ENCODE results near the gene CLCF1.
"Not testable (repeated sequence)": the region's sequence is repeated elsewhere in the genome, so short reads cannot be mapped to it uniquely, and the experiment has no call there.

The CLCF1 gene

GRCh38 chr11:67409261-67409666, 35.9 kb upstream of the CLCF1 start:
- peak in 1 of 4 experiments; percentile 61 for DNase-seq (ENCODE audit: low read depth in 4 of 4, low spot score in 1 of 4)

GRCh38 chr11:67408437-67409200, 35.2 kb upstream of the CLCF1 start:
- DNase-seq (ENCODE audit: low read depth in 4 of 4, low spot score in 1 of 4) = no peak

GRCh38 chr11:67407688-67408163, 34.3 kb upstream of the CLCF1 start:
- no peak for DNase-seq (ENCODE audit: low read depth in 4 of 4, low spot score in 1 of 4)

- no peak for DNase-seq (ENCODE audit: low read depth in 4 of 4, low spot score in 1 of 4)
Measured at GRCh38 chr11:67406969-67407687, 33.7 kb upstream of the CLCF1 start.

- no peak for DNase-seq (ENCODE audit: low read depth in 4 of 4, low spot score in 1 of 4)
Measured at GRCh38 chr11:67406420-67406968, 33.1 kb upstream of the CLCF1 start.

GRCh38 chr11:67405688-67406339, 32.4 kb upstream of the CLCF1 start:
- DNase-seq (ENCODE audit: low read depth in 4 of 4, low spot score in 1 of 4) = no peak

- DNase-seq (ENCODE audit: low read depth in 4 of 4, low spot score in 1 of 4) = no peak
Measured at GRCh38 chr11:67405196-67405567, 31.8 kb upstream of the CLCF1 start.

GRCh38 chr11:67404515-67405195, 31.3 kb upstream of the CLCF1 start:
- DNase-seq (ENCODE audit: low read depth in 4 of 4, low spot score in 1 of 4) = no peak

- not testable (repeated sequence) for DNase-seq (ENCODE audit: low read depth in 4 of 4, low spot score in 1 of 4)
Measured at GRCh38 chr11:67403085-67403484, 29.7 kb upstream of the CLCF1 start.

GRCh38 chr11:67402192-67402839, 28.9 kb upstream of the CLCF1 start:
- DNase-seq (ENCODE audit: low read depth in 4 of 4, low spot score in 1 of 4) = not testable (repeated sequence)

GRCh38 chr11:67401495-67402191, 28.2 kb upstream of the CLCF1 start, which contains the start of gene PPP1CA:
Gene PPP1CA, minus strand, starts transcription at chr11:67401858. Its CDS starts 76 bp downstream, at chr11:67401782.
- peak; percentile 83 to 92 (median 85) for DNase-seq (ENCODE audit: low read depth in 4 of 4, low spot score in 1 of 4)

- no peak for DNase-seq (ENCODE audit: low read depth in 4 of 4, low spot score in 1 of 4)
Measured at GRCh38 chr11:67400942-67401494, 27.6 kb upstream of the CLCF1 start.

GRCh38 chr11:67400251-67400941, 27.0 kb upstream of the CLCF1 start:
- no peak for DNase-seq (ENCODE audit: low read depth in 4 of 4, low spot score in 1 of 4)

GRCh38 chr11:67398661-67399563, 25.5 kb upstream of the CLCF1 start:
- no peak for DNase-seq (ENCODE audit: low read depth in 4 of 4, low spot score in 1 of 4)

GRCh38 chr11:67397986-67398660, 24.7 kb upstream of the CLCF1 start:
- DNase-seq (ENCODE audit: low read depth in 4 of 4, low spot score in 1 of 4) = no peak

GRCh38 chr11:67397536-67397935, 24.1 kb upstream of the CLCF1 start:
- DNase-seq (ENCODE audit: low read depth in 4 of 4, low spot score in 1 of 4) = no peak

Data from stimulated activated CD4-positive, alpha-beta T cell treated with anti-CD3 and anti-CD28 coated beads, Interleukin-1b, Interleukin-23, amount 100 ng/mL, for 24 hours (primary cell).